DLD1 (cell line): ENCODE results near the gene TRIP6.
"Not testable (repeated sequence)": the region's sequence is repeated elsewhere in the genome, so short reads cannot be mapped to it uniquely, and the experiment has no call there.

Source experiments
- in situ Hi-C: cut with HindIII; loops from 2 replicates; pipeline ENCODE4 v1.10.0; 2017; ENCODE audit warnings: low sequenced_read_pairs

Gene TRIP6

DNA sequence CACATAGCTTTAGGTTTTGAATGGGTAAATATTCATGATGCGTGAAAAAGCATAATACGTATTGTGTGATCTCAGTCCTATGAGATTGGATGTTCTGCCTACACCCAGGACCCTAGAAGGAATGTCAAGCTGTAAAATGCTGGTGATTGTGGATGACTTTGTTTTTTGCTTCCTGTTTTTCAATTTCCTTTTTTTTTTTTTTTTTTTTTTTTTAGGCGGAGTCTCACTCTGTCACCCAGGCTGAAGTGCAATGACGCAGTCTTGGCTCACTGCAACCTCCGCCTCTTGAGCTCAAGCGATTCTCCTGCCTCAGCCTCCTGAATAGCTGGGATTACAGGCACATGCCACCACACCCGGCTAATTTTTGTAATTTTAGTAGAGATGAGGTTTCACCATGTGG, 43.3 kb downstream of the TRIP6 start:
- in situ Hi-C loops: not testable (repeated sequence)

DNA sequence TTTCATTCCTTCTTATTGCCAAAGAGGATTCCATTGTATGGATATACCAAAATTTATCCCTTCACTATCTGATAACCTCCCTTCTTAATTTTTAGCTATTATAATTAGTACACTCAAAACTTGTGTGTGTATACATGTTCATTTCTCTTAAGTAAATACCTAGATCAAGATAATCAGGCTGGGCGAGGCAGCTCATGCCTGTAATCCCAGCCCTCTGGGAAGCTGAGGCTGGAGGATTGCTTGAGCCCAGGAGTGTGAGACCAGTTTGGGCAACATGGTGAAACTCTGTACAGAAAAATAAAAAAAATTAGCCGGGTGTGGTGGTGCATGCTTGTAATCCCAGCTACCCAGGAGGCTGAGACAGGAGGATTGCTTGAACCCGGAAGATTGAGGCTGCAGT, 44.3 kb downstream of the TRIP6 start:
- in situ Hi-C loops: no loop called here

DNA sequence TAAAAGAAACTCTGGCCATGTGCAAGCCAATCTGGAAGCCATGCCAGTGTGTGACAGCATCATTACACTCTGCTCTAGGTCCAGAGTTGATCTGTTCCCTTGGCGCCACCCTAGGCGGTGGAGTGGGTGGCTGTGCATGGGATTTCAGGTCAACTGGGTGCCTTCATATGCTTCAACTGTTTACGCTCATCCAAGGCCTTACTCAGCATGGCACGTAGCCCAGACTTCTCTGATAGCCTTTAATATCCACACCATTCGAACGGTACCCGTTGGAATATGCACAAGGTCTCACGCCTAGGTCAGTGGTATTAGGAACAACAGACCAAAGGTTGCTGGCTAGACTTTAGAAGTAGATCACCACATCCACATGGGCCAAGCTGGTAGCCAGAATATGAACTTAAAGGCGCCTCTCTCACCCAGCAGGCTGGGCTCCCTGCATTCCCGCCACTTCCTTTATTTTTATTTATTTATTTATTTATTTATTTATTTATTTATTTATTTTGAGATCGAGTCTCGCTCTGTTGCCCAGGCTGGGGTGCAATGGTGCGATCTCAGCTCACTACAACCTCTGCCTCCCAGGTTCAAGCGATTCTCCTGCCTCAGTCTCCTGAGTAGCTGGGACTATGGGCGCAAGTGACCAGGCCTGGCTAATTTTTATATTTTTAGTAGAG, 47.2 kb downstream of the TRIP6 start:
- in situ Hi-C loops: no loop called here

DNA sequence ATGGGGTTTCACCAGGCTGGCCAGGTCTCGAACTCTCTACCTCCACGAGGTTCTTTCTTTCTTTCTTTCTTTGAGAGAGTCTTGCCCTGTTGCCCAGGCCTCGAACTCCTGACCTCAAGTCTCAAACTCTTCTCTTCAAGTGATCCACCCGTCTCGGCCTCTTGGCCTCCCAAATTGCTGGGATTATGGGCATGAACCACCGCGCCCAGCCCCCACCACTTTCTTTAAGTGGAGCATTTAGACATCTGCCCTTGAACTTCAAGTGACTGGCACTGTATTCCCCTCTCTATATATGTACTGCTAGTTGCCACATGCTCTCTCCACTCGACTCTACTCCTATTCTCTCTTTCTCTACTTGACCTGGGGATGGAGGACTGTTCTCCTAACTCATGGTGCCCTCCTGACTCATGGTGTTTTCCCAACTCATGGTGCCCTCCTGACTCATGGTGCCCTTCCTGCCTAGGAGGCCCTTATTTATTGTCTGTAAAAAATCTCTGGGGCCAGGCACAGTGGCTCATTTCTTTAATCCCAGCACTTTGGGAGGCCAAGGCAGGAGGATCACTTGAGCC, 47.8 kb downstream of the TRIP6 start:
- in situ Hi-C loops: no loop called here

DNA sequence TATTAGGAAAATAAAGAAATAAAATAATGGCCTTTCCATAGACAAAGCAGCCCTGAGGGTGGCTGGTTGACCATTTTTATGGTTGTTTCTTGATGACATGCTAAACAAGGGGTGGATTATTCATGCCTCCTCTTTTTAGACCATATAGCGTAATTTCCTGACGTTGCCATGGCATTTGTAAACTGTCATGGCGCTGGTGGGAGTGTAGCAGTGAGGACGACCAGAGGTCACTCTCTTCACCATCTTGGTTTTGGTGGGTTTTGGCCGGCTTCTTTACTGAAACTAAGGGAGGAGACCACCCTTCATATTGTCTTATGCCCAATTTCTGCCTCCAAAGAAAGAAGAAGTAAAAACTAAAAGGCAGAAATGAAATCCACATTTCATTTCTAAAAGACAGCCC, 52.1 kb downstream of the TRIP6 start:
- in situ Hi-C loops: not testable (repeated sequence)

- in situ Hi-C loops: not testable (repeated sequence)
These were observed 52.7 kb downstream of the TRIP6 start for GRCh38 chr7:100919779-100920437.

- in situ Hi-C loops: no loop called here
These were observed 53.9 kb downstream of the TRIP6 start for GRCh38 chr7:100921039-100921438.
